Measurements from ENCODE around the gene OBP2A.
A peak's percentile ranks its signal among the peaks of the same experiment; 100 is the strongest.
"Not testable (repeated sequence)": the region's sequence is repeated elsewhere in the genome, so short reads cannot be mapped to it uniquely, and the experiment has no call there.

The OBP2A gene, protein sequence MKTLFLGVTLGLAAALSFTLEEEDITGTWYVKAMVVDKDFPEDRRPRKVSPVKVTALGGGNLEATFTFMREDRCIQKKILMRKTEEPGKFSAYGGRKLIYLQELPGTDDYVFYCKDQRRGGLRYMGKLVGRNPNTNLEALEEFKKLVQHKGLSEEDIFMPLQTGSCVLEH

GRCh38 chr9:135545646-135546176 lies at the start of gene OBP2A:
OBP2A (plus strand) TSS chr9:135546126; CDS start chr9:135546181, 55 bp downstream.
- DNase-seq, result not testable (repeated sequence)

DNA sequence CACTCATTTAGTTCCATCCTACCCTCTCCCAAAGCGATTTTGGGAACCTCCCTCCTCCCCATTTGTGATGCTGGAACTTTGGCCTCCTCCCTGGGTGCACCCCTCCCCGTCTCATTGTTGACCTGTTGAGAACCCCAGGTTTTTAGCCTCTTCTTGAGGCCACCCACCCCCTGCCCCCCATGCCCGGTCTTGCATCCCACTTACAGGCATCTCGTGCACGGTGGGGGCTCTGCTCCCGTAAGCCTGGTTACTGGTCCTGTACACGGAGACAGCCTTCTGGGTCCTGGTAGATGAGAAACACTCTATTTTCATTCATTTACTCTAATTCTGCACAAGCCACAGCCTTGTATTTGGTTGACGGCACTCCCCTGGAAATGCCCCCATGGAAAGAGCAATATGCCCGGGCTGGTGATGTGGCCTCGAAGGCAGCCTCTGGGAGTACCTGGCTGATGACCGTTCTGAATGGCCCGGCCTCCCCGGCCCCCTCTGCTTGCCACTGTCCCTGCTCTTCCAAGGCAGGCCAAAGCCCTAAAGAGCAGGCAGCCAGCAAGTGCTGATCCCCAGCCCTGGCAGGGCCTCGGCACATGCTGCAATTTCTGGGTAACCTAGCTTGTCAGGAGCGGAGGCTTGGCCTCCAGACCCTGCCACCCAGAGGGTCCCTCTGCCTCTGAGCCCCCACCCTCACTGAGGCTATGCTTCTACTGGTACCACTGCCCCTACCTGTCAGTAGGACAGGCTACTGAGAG lies 47.4 kb upstream of the OBP2A start:
- no peak for DNase-seq

DNA sequence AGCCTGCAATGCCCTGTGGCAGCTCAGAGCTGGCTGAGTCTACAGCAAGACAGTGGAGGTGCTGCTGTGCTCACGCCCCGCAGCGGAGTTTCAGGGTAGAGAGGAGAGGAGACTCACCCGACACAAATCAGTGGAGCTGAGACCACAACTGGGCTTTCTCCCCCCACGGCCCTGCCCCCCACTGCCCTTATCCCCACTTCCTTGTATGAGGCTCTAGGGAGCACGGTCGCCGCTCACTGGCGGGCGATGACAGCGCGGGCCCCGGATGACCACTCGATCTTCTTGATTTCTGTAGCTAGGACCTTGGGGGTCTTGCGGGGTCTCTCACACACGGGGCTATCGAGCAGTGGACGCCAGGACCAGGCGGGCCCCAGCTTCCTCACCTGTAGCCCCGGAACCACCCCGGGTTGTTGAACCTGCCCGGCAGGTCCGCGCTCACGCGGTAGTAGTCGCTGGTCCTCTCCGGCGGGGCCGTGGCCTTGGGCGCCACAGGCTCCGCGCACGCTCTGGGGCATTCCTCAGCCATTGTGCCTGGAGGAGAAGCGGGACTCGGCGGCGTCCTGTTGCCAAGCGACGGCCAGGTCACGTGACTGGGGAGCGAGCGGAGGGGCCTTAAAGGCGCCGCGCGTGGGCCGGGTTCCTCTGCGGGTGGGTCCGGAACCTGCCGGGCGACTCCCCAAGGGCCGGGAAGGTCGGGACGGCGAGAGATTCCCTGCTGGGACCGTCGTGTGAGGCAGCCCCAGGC lies 46.4 kb upstream of the OBP2A start:
- peak; percentile 87 for DNase-seq

GRCh38 chr9:135500071-135500524 lies 45.8 kb upstream of the OBP2A start:
- no peak for DNase-seq

- peak; percentile 93 for DNase-seq
Observed at GRCh38 chr9:135500525-135501260, 45.2 kb upstream of the OBP2A start, which contains the start of gene MRPS2. MRPS2 (plus strand) TSS chr9:135500682; CDS start chr9:135500711, 29 bp downstream.

DNA sequence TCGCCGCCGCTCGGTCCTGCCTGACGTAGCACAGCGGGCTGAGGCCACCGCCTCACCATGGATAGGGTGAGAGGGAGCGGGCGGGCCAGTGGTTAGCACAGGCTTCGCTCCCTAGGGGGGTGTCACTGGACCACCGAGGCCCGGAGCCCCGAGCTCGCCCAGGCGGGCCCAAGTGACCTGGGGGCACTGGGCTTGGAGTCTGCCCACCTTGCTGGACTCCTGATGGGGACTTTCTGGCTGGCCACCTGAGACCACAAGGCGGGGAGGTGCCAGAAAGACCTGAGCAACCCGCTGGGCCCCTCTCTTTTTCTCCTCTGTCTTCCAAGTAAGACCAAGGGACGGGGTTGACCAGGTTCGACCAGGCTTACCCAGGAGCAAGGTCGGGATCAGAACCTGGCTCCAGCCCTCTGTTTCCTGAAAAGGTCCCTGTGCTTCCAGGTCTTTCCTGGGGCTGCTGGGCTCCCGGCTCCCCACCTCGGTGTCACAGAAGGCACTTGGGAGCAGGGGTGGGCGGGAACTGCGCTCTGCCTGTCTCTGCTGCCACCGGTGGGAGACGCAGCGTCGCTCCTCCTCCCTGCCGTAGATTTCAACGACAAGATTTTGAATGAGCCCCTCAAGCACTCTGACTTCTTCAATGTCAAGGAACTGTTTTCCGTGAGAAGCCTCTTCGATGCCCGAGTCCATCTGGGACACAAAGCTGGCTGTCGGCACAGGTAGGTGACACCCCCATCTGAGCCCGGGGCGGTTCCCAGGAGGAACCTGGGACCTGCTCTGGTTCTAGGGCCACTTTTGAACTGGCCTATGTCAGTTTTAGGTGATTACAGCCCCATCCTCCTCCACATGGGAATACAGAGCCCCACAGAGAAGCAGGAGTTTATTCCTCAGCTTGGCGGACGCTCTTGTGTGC lies 44.4 kb upstream of the OBP2A start:
- peak; percentile 82 for DNase-seq

- no peak for DNase-seq
Observed at GRCh38 chr9:135502168-135502872, 43.6 kb upstream of the OBP2A start.

DNA sequence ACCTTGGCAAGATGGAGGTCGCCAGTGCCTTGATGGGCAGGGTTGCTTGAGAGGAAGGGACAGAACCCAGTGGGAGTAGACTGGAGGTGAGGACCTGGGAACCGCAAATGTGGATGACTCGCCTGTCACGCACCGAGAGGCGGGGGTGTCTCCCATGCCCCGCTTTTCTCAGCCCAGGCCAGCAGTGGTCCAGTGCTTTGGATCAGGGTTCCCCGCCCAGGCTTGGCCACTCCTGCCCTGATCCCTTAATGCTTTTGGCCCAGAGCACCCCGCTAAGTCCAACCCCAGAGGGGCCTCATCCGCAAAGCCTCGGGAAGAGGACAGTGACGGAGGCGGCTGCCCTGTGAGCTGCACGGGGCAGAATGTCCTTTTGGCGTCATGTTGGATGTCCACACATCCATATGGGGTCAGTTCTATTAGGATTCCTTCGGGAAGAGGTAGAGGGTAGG lies 43.0 kb upstream of the OBP2A start:
- DNase-seq, result no peak

- no peak for DNase-seq
Observed at GRCh38 chr9:135503371-135504261, 42.3 kb upstream of the OBP2A start.

- peak; percentile 71 for DNase-seq
Observed at GRCh38 chr9:135504262-135505243, 41.4 kb upstream of the OBP2A start.

GRCh38 chr9:135505406-135506187 lies 40.3 kb upstream of the OBP2A start:
- no peak for DNase-seq

- no peak for DNase-seq
Observed at GRCh38 chr9:135506327-135507103, 39.4 kb upstream of the OBP2A start.

GRCh38 chr9:135507104-135508035 lies 38.6 kb upstream of the OBP2A start:
- no peak for DNase-seq

GRCh38 chr9:135508211-135508820 lies 37.6 kb upstream of the OBP2A start:
- DNase-seq, result no peak

DNA sequence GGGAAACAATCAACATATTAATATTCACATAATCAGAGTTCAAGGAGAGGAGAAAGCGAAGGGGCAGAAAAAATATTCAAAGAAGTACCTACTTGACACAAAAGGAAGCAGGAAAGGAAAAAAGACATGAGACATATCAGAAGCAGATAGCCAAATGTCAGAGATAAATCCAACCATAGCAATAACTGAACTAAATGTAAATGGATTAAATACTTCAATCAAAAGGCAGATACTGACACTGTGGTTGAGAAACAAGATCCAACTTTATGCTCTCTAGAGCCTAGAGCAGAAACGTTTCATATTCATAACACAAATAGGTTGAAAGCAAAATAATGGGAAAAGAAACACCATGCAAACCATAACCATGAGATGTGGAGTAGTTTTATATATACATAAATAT lies 36.5 kb upstream of the OBP2A start:
- no peak for DNase-seq

Measured in activated CD4-positive, alpha-beta T cell treated with anti-CD3 and anti-CD28 coated beads, Interleukin-2, Interleukin-6, amounts not matched to agents 100 ng/mL and 50 ng/mL, durations not matched to agents 16 hours and 8 hours (primary cell).